DLD1 (cell line): ENCODE results near the gene ADARB1.

ENCODE experiments used
- in situ Hi-C: cut with HindIII; loops from 2 replicates; pipeline ENCODE4 v1.10.0; 2017; ENCODE audit warnings: low sequenced_read_pairs

Gene ADARB1

GRCh38 chr21:45074818-45075595 lies 627 bp downstream of the ADARB1 start:
- in situ Hi-C loops = no loop called here

- in situ Hi-C loops = no loop called here
Observed at GRCh38 chr21:45075596-45076244, 1.3 kb downstream of the ADARB1 start.

- in situ Hi-C loops = no loop called here
Observed at GRCh38 chr21:45076245-45076711, 1.9 kb downstream of the ADARB1 start.

GRCh38 chr21:45078371-45078770 lies 4.0 kb downstream of the ADARB1 start:
- in situ Hi-C loops = no loop called here

GRCh38 chr21:45078877-45079281 lies 4.5 kb downstream of the ADARB1 start:
- in situ Hi-C loops = no loop called here

GRCh38 chr21:45079351-45079750 lies 5.0 kb downstream of the ADARB1 start:
- in situ Hi-C loops = no loop called here

GRCh38 chr21:45080232-45080631 lies 5.9 kb downstream of the ADARB1 start:
- in situ Hi-C loops = no loop called here

- in situ Hi-C loops = no loop called here
Observed at GRCh38 chr21:45080639-45081414, 6.4 kb downstream of the ADARB1 start.

- in situ Hi-C loops = no loop called here
Observed at GRCh38 chr21:45081636-45082035, 7.3 kb downstream of the ADARB1 start.

- in situ Hi-C loops = no loop called here
Observed at GRCh38 chr21:45082736-45083135, 8.4 kb downstream of the ADARB1 start.

GRCh38 chr21:45084121-45084520 lies 9.7 kb downstream of the ADARB1 start:
- in situ Hi-C loops = no loop called here

- in situ Hi-C loops = no loop called here
Observed at GRCh38 chr21:45084881-45085536, 10.6 kb downstream of the ADARB1 start.

GRCh38 chr21:45085700-45086099 lies 11.3 kb downstream of the ADARB1 start:
- in situ Hi-C loops = no loop called here

- in situ Hi-C loops = no loop called here
Observed at GRCh38 chr21:45086337-45086958, 12.1 kb downstream of the ADARB1 start.

- in situ Hi-C loops = no loop called here
Observed at GRCh38 chr21:45087022-45087823, 12.8 kb downstream of the ADARB1 start.

- in situ Hi-C loops = no loop called here
Observed at GRCh38 chr21:45088116-45088515, 13.7 kb downstream of the ADARB1 start.

- in situ Hi-C loops = no loop called here
Observed at GRCh38 chr21:45088729-45089128, 14.3 kb downstream of the ADARB1 start.

GRCh38 chr21:45089964-45090363 lies 15.6 kb downstream of the ADARB1 start:
- in situ Hi-C loops = no loop called here

- in situ Hi-C loops = no loop called here
Observed at GRCh38 chr21:45090966-45091365, 16.6 kb downstream of the ADARB1 start.
